Mucosa of rectum (tissue), 2 donors: ENCODE data around the gene ARHGEF39.

ENCODE experiments used
- H3K27ac ChIP-seq, 2 donors: one replicate each; pipeline ENCODE4 v1.7.0; 2013; ENCODE audit warnings: inconsistent platforms in 2 of 2, low read depth in 2 of 2, low read length in 2 of 2
- H3K27me3 ChIP-seq, 2 donors: one replicate each; pipeline ENCODE4 v1.7.0; 2013; ENCODE audit warnings: low read length in 2 of 2; ENCODE audit not compliant: control insufficient read depth in 2 of 2, insufficient read depth in 2 of 2
- H3K36me3 ChIP-seq, 2 donors: one replicate each; pipeline ENCODE4 v1.7.0; 2013; ENCODE audit warnings: low read length in 2 of 2; ENCODE audit not compliant: control insufficient read depth in 2 of 2, insufficient read depth in 2 of 2
- H3K4me1 ChIP-seq, 2 donors: one replicate each; pipeline ENCODE4 v1.7.0; 2013; ENCODE audit warnings: low read length in 2 of 2, mild to moderate bottlenecking in 1 of 2; ENCODE audit not compliant: control insufficient read depth in 2 of 2, insufficient read depth in 2 of 2
- H3K4me3 ChIP-seq, 2 donors: one replicate each; pipeline ENCODE4 v1.7.0; 2013; ENCODE audit warnings: low read length in 2 of 2
- H3K9ac ChIP-seq, 2 donors: one replicate each; pipeline ENCODE4 v1.7.0; 2013; ENCODE audit warnings: low read length in 2 of 2, low read depth in 1 of 2, mild to moderate bottlenecking in 1 of 2
- H3K9me3 ChIP-seq, 2 donors: one replicate each; pipeline ENCODE4 v1.7.0; 2013; ENCODE audit warnings: low read length in 2 of 2; ENCODE audit not compliant: control insufficient read depth in 2 of 2
- donor health status: healthy.
- donor health status: Normal muscosa, but diverticular disease.

The ARHGEF39 gene

GRCh38 chr9:35691334-35691650 is 26.3 kb upstream of the ARHGEF39 start:
- Histone ChIP-seq H3K4me1 (peaks cover 6 to 12% of the 10 kb centered on the region in 2 donors), H3K9ac (peak overlapping the region; percentile 64 to 77), H3K36me3 (no peaks in the 10 kb centered on the region), H3K4me3 (peak overlapping the region; percentile 67 to 77), H3K9me3 (no peaks in the 10 kb centered on the region), H3K27ac (peak overlapping the region; percentile 82 to 86), H3K27me3 (no peaks in the 10 kb centered on the region)

GRCh38 chr9:35690614-35691333 is 25.8 kb upstream of the ARHGEF39 start:
- Histone ChIP-seq H3K9ac (peak overlapping the region; percentile 64 to 77), H3K36me3 (no peaks in the 10 kb centered on the region), H3K27ac (peak overlapping the region; percentile 82 to 86), H3K4me3 (peak overlapping the region; percentile 67 to 77), H3K4me1 (peaks cover 6 to 9% of the 10 kb centered on the region in 2 donors), H3K9me3 (no peaks in the 10 kb centered on the region), H3K27me3 (no peaks in the 10 kb centered on the region)

- H3K9me3 ChIP-seq, result no peaks in the 10 kb centered on the region
- H3K4me1 ChIP-seq, result peaks cover 6 to 8% of the 10 kb centered on the region in 2 donors
- H3K27ac ChIP-seq, result peak overlapping the region; percentile 82 to 86
These were observed 25.3 kb upstream of the ARHGEF39 start for GRCh38 chr9:35690294-35690613.

GRCh38 chr9:35689542-35690293 is 24.7 kb upstream of the ARHGEF39 start, which contains the start of gene TPM2:
TSS of gene TPM2 (minus strand) at chr9:35689925. CDS start at chr9:35689817, 108 bp downstream.
- Histone ChIP-seq H3K9me3 (no peaks in the 10 kb centered on the region), H3K4me3 (peak within 1 kb of the TSS; percentile 67 to 77), H3K9ac (peak within 1 kb of the TSS; percentile 64 to 77), H3K36me3 (no peaks in the 10 kb centered on the region), H3K27me3 (no peaks in the 10 kb centered on the region), H3K27ac (peak within 1 kb of the TSS; percentile 82 to 86), H3K4me1 (peaks cover 6 to 8% of the 10 kb centered on the region in 2 donors)

More at GRCh38 chr9:35690294-35690613, 25.3 kb upstream of the ARHGEF39 start:
- Histone ChIP-seq H3K36me3 (no peaks in the 10 kb centered on the region), H3K27me3 (no peaks in the 10 kb centered on the region), H3K4me3 (peak overlapping the region; percentile 65 to 77), H3K9ac (peak overlapping the region; percentile 58 to 70)

- H3K9me3 ChIP-seq, result no peaks in the 10 kb centered on the region
- peak overlapping the region; percentile 21 to 56 for H3K9ac ChIP-seq
- peaks cover 6 to 8% of the 10 kb centered on the region in 2 donors for H3K4me1 ChIP-seq
- H3K4me3 ChIP-seq, result peak overlapping the region; percentile 62 to 77
- no peaks in the 10 kb centered on the region for H3K36me3 ChIP-seq
- peak overlapping the region; percentile 69 to 86 for H3K27ac ChIP-seq
- no peaks in the 10 kb centered on the region for H3K27me3 ChIP-seq
These were observed 23.9 kb upstream of the ARHGEF39 start for GRCh38 chr9:35688558-35689541.

GRCh38 chr9:35687972-35688557 is 23.1 kb upstream of the ARHGEF39 start:
- Histone ChIP-seq H3K36me3 (no peaks in the 10 kb centered on the region), H3K9ac (peak overlapping the region in 1 of 2 donors; percentile 12), H3K27me3 (no peaks in the 10 kb centered on the region), H3K9me3 (no peaks in the 10 kb centered on the region), H3K27ac (peak overlapping the region; percentile 49 to 86), H3K4me3 (peak overlapping the region in 1 of 2 donors; percentile 62), H3K4me1 (peaks cover 6 to 8% of the 10 kb centered on the region in 2 donors)

GRCh38 chr9:35687306-35687705 is 22.3 kb upstream of the ARHGEF39 start:
- Histone ChIP-seq H3K4me1 (peaks cover 6 to 8% of the 10 kb centered on the region in 2 donors), H3K9ac (peak overlapping the region in 1 of 2 donors; percentile 34), H3K36me3 (no peaks in the 10 kb centered on the region), H3K4me3 (peak overlapping the region in 1 of 2 donors; percentile 48), H3K9me3 (no peaks in the 10 kb centered on the region), H3K27me3 (no peaks in the 10 kb centered on the region), H3K27ac (peak overlapping the region in 1 of 2 donors; percentile 86)

- Histone ChIP-seq H3K27ac (peak overlapping the region in 1 of 2 donors; percentile 3), H3K4me1 (peaks cover 6 to 7% of the 10 kb centered on the region in 2 donors), H3K9me3 (no peaks in the 10 kb centered on the region), H3K9ac (no peak overlapping the region), H3K27me3 (no peaks in the 10 kb centered on the region), H3K36me3 (no peaks in the 10 kb centered on the region), H3K4me3 (peak overlapping the region in 1 of 2 donors; percentile 34)
These were observed 21.5 kb upstream of the ARHGEF39 start for GRCh38 chr9:35686222-35687203.
